GM15510 (cell line): ENCODE measurements around the gene SCO2.

Experiments used
- POLR2A ChIP-seq: IDR thresholded peaks from 3 replicates; pipeline ENCODE4 v1.6.1; 2011; ENCODE audit warnings: borderline replicate concordance; ENCODE audit not compliant: insufficient read length; ENCODE audit errors: extremely low read depth

SCO2 gene

DNA sequence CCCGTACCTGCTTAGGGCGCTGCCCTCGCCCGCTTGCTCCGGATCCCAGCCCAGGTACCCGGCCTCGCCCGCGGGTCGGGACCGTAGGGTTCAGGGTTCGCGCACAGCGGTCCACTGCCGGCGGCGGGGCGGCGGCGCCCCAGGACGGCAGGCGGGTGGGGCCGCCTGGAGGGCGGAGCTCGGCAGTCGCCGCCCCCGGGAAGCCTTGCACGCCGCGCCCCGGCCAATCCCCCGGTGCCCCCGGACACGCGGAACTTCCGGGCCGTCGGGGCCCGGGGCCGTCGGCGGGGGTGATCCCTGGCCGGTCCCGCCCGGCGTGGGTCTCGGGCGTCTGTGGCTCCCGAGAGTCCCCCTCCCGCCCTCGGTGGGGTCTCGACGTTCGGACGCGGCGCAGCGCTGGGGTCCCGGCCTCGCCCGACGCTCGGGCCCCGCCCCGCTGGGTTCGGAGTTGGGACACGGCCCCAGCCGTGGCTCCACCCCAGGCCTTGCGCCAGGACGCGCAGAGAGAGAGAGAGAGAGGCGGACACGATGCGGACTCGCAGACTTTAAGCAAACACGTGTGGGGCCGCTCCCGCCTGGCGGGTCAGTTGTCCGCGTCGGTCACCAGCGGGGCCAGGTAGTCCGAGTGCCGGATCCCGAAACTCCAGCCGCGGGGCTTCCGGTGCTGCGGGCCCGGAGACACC, 4.6 kb upstream of the SCO2 start, which contains the start of gene TYMP:
Gene TYMP, minus strand, starts transcription at position 116 of the 683 bp plus-strand sequence. CDS start 303 bp downstream, outside the sequence.
- peak; percentile 75 for TF ChIP-seq POLR2A

DNA sequence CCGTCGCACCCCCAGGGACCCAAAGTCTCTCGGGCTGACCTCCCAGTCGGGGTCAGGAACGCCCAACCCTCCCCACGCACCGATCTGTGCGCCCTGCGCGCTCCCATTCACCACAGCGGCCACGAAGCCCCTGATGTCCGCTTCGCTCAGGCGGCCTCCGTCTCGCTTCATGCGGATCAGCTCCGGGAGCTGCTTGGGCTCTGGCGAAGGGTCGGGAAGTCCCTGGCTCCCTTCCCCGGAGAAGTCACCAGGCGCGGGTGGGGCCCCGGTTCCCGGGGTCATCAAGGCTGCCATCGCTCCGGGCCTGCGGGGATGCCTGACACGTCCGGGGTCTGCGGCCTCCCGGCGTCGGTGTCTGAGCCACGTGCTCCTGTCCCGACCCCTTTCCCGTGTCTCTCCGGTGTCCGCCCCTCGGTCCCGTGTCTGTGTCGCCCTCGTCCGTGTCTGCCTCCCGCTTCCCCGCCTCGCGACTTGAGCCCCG, 4.1 kb upstream of the SCO2 start:
- TF ChIP-seq POLR2A, result peak; percentile 1

DNA sequence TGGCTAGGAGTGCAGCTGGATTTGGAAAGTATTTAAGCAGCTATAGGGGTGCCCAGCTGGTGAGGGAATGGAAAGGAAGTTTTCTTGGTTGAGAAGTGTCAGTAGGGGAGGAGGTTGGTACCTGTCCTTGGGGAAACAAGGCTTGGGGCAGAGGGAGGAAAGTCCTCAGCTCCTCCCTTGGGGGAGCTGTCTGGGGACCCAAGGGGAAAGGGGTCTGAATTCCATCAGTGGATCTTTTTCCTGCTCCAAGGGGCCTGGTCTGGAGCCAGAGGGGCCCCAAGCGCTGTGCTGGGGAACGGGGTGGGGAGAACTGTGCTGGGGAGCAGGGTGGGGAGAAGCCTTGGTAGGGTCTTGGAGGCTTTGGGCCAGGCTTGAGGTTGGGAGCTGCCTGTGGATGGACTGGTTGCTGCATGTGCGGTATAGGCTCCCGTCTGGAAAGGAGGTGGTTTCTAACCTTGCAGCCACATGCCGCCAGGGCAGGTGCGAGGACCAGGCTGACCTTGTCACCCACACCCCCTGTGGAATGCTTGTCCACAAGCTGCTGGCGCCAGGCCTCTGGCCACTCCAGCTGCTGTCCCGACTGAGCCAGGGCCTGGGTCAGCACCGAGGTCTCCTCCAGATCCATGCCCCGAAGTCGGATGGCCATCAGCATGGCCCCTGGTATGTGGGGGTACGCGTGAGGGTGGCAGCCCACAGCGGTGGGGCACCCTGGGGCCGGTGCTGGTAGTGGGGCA, 3.5 kb upstream of the SCO2 start:
- TF ChIP-seq POLR2A, result peak; percentile 27

DNA sequence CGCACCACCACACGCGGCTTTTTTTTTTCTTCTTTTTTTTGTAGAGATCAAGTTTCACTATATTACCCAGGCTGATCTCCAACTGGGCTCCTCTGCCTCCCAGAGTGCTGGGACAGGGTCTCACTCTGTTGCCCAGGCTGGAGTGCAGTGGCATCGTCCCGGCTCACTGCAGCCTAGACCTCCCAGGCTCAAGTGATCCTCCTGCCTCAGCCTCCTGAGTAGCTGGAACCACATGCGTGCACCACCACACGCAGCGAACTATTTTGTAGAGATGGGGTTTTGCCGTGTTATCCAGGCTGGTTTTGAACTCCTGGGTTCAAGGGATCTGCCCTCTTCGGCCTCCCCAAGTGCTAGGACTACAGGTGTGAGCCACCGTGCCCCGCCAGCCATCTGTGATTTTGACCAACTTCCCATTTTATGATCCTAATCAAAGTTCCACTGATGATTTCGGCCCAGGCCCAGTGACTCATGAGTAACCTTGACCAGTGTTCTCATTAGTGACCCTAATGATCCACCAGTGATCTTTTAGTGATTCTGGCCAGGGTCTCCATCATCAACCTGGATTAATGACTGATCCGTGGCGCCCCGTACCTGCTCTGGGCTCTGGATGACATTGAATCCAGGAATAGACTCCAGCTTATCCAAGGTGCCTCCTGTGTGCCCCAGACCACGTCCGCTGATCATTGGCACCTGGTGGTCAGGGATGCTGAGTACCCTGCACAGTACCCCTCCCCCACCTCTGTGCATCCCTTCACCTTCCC, 2.7 kb upstream of the SCO2 start:
- peak; percentile 7 for TF ChIP-seq POLR2A

DNA sequence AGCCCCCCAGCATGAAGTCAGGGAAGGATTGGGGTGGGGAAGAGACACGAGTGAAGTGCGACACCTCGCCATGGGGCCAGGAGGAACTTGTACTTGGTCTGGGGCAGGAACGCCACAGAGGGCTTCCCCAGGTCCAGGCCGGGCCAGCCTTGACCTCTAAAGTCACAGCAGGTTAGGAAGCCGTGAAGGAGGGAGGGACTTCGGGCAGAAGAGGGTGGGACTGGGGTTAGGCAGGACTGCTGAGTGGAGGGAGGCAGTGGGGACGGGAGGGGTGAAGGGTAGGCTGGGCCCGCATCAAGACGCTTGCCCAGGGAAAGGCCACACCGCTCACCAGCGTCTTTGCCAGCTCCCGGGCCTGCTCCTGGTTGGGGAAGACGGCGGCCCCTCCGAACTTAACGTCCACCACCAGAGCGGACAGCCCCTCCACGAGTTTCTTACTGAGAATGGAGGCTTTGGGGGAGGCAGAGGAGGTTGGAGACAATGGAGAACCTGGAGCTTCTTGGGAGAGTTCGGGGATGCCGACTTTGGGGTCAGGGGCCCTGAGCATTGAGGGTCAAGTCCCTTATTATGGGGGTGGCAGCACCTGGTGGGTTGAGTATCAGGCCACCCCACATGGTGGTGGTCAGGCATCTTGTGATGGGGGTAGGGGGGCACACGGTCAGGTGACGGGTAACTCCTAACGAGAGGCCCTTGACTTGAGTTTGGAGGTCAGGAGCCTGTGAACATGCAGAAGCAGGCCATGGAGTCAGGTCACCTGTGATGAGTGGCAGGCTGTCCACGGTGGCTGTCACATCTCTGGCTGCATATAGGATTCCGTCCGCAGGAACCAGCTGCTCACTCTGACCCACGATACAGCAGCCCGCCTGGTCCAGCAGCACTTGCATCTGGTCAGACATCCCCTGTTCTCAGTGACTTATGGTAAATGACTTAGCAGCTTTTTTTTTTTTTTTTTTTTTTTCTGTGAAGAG, 1.7 kb upstream of the SCO2 start:
- peak; percentile 59 for TF ChIP-seq POLR2A

DNA sequence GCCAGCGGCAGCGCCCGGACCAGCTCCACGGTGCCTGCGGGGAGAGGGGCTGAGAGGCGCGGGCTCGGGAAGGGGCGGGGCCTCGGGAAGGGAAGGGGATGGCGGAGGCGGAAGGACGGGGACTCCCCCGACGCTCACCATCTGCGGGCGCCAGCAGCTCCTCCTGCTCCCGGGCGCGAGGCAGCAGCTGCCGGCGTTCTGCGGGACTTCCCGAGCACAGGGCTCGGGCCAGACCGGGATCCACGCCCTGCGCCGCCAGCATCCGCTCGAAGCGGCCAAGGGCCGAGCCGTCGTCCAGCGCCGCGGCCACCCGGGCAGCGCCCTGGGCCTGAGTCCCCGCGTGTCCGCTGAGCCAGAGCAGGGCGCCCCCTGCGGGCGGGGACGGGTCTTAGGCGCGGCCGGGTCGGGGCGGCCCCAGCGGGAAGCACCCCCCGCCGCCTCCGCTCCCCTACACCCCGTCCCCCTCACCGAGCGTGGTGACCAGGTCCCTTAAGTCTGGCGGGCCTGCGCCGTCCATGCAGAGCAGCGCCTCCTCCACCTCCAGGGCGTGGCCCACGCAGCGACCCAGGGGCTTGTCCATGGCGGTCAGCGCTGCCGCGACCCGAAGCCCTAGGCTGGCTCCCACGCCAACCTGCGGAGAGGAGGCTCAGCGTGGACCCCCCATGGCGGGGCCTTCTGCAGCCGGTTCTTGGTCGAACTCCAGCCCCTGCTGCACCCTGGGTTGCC, 873 bp upstream of the SCO2 start:
- peak; percentile 15 for TF ChIP-seq POLR2A

DNA sequence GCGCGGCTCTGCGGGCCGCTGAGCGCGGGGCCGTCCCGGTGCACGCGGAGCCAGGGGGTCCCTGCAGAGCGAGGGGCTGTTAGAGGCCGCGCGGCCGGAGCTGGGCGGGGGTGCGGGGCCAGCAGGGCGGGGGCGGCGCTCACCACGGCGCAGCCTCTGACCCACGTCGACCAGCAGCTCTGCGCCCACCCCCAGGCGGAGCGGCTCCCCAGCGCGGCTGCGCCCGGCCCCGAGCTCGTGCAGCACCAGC, 385 bp upstream of the SCO2 start:
- peak; percentile 34 for TF ChIP-seq POLR2A

DNA sequence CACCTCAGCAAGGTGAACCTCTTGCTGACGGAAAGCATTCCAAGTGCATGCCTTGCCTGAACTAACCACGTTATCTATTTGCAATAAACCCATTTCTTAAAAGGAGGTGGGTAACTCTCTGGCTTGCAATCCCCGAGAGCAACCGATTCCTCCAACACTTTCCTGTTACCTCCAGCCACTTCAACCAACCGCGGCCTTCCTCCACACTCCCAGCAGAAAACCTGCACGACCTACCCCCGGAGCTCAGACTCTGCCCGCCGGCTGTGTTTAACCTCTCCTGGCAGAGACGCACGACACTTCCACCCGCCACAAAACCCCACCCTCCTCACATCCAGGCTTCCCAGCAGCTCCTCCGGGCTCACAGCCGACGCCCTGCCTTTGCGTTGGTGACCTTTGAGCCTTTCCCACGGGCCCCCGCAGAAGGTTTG, 708 bp downstream of the SCO2 start:
- TF ChIP-seq POLR2A, result no peak

DNA sequence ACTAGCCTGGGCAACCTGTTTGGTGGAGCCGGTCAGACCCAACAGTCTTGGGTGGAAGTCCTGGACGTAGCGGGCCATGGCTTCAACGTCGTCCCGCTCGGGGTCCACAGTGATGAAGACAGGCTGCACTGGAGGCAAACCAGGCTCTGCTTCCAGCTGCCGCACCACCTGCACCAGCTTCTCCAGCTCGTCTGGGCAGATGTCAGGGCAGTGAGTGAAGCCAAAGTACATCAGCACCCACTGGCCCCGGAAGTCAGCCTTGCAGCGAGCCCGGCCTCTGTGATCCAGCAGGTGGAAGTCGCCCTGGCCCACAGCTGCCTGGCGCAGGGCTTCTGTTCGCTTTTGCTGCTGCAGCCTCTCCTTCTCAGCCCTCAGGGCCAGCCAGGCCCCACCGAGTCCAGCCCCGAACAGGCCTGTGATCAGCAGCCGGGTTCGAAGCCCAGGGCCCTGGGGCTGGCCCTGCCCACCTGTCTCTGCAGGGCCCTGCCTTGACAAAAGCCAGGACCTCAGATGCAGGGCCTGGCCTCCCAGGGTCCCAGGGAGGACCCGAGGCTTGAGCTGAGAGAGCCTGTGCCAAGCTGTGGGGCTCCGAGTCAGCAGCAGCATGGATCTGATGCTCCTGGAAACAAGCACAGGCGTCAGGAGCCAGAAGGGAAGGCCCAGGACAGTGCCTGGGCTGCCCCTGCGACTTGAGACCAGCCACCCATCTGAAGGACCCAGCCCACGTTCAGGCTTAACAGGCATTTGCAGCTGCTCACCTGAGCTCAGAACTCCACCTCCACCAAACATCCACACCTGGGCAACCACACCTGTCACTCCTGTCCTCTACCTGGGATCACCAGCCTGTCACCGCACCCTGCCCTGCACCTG, 1.4 kb downstream of the SCO2 start:
- no peak for TF ChIP-seq POLR2A

DNA sequence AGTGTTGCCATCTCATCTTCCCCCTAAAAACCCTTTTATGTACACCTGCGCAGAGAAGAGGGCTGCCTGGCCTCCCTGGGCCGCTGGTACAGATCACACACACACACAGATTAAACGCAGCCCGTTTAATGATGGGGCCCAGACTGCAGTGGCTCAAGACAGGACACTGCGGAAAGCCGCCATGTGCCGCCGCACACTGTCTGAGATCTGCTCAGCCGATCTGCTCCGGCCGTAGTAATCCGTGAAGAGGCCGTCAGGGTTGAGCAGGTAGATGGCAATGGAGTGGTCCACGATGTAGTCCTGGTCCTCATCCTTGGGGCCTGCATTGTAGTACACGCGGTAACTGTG, 2.0 kb downstream of the SCO2 start:
- no peak for TF ChIP-seq POLR2A

DNA sequence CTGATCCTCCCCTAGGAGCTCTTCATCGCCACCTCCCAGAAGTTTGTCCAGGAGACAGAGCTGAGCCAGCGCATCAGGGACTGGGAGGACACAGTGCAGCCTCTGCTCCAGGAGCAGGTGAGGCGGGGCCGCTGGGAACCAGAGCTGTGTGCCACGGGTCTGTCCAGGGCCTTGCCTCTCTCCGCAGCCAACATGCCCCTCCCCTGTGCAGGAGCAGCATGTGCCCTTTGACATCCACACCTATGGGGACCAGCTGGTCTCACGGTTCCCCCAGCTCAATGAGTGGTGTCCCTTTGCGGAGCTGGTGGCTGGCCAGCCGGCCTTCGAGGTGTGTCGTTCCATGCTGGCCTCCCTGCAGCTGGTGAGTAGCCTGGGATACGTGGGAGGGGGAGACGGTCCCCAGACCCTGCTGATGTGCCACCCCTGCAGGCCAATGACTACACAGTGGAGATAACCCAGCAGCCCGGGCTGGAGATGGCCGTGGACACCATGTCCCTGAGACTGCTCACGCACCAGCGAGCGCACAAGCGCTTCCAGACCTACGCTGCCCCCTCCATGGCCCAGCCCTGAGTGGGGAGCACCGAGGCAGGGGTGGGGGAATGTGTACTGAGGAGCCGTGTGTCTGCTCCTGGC, 2.5 kb downstream of the SCO2 start:
- no peak for TF ChIP-seq POLR2A

DNA sequence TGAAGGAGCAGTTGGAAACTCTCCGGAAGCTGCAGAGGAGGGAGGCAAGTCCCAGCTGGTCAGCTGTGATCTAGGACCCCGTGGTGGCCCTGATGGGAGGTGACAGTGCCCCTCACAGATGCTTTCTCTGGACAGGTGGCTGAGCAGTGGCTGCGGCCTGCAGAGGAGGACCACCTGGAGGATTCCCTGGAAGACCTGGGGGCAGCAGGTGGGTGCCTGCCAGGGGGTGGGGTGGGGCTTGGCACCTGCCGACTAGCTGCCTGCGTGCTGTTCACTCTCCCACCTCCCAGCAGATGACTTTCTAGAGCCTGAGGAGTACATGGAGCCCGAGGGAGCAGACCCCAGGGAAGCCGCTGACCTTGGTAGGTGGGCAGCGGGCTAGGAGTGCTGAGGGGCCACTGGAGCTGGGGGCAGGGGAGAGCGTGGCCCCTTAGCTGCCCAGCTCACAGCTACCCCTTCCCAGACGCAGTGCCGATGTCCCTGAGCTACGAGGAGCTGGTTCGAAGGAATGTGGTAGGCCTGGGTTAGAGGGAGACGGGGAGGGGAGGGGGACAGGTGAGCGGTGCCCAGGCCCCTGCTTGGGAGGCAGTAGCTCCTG, 3.1 kb downstream of the SCO2 start:
- no peak for TF ChIP-seq POLR2A
